ENCODE results near the gene MYZAP. TPM values are rescaled to one million over a fixed set of nuclear protein-coding genes. Genes with fewer than 3 reads are reported as not detected.

The MYZAP gene
- total and polyA plus RNA-seq, 2 of the 4 experiments (the other 2 are of a cell fraction): not detected

DNA sequence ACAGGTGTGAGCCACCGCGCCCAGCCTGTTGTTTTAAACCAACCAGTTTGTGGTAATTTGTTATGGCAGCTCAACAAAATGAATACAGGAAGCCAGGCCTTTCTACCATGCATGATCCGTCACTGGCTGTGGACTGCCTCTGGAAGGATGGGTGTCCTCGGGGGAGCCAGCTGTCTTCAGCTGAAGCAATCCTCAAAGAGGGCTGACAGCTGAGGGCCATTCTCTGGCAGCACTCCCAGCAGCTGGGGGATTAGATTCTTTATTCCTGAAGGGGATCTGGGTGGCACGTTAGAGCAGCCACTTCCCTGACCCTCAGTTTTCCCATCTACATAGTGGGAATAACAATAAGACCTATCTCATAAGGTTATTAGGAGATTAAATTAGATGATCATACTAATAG lies 139.2 kb downstream of the MYZAP start:
- no peak overlapping the region for H3K14ac ChIP-seq (replicated peaks; ENCODE audit: low read depth, low read length)
- no peak overlapping the region for H3K4ac ChIP-seq (ENCODE audit: low read depth, low read length)
- TF ChIP-seq MAFK (IDR thresholded peaks at IDR 0.05; ENCODE audit: low read depth, low read length) (no peak), RAD21 (IDR thresholded peaks at IDR 0.05; ENCODE audit: low read length) (no peak), POLR2A (IDR thresholded peaks at IDR 0.05; ENCODE audit: low read depth, low read length) (no peak), RCOR1 (IDR thresholded peaks at IDR 0.05; ENCODE audit: insufficient replicate concordance, low read length) (no peak), CEBPB (IDR thresholded peaks at IDR 0.05; ENCODE audit: low read depth, low read length) (no peak), MXI1 (IDR thresholded peaks at IDR 0.05; ENCODE audit: borderline replicate concordance, low read depth, low read length) (no peak), RFX5 (IDR thresholded peaks at IDR 0.05; ENCODE audit: low read depth, low read length) (no peak), BHLHE40 (IDR thresholded peaks at IDR 0.05; ENCODE audit: low read depth, low read length) (no peak), FOS (IDR thresholded peaks at IDR 0.05; ENCODE audit: low read depth, low read length) (no peak), NFE2L2 (IDR thresholded peaks at IDR 0.05; ENCODE audit: low read depth, low read length) (no peak), CHD1 (IDR thresholded peaks at IDR 0.05; ENCODE audit: low read depth, low read length) (no peak), MAZ (IDR thresholded peaks at IDR 0.05; ENCODE audit: borderline replicate concordance, low read depth, low read length) (no peak), SMC3 (IDR thresholded peaks at IDR 0.05; ENCODE audit: low read depth, low read length) (no peak)
- TF ChIP-seq, protein P1, sequence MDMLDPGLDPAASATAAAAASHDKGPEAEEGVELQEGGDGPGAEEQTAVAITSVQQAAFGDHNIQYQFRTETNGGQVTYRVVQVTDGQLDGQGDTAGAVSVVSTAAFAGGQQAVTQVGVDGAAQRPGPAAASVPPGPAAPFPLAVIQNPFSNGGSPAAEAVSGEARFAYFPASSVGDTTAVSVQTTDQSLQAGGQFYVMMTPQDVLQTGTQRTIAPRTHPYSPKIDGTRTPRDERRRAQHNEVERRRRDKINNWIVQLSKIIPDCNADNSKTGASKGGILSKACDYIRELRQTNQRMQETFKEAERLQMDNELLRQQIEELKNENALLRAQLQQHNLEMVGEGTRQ (IDR thresholded peaks at IDR 0.05; ENCODE audit: low read depth, low read length): no peak
- TF ChIP-seq, protein P2, sequence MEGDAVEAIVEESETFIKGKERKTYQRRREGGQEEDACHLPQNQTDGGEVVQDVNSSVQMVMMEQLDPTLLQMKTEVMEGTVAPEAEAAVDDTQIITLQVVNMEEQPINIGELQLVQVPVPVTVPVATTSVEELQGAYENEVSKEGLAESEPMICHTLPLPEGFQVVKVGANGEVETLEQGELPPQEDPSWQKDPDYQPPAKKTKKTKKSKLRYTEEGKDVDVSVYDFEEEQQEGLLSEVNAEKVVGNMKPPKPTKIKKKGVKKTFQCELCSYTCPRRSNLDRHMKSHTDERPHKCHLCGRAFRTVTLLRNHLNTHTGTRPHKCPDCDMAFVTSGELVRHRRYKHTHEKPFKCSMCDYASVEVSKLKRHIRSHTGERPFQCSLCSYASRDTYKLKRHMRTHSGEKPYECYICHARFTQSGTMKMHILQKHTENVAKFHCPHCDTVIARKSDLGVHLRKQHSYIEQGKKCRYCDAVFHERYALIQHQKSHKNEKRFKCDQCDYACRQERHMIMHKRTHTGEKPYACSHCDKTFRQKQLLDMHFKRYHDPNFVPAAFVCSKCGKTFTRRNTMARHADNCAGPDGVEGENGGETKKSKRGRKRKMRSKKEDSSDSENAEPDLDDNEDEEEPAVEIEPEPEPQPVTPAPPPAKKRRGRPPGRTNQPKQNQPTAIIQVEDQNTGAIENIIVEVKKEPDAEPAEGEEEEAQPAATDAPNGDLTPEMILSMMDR (conservative IDR thresholded peaks at IDR 0.05; ENCODE audit: low read depth, low read length): no peak
- TF ChIP-seq, protein P3, sequence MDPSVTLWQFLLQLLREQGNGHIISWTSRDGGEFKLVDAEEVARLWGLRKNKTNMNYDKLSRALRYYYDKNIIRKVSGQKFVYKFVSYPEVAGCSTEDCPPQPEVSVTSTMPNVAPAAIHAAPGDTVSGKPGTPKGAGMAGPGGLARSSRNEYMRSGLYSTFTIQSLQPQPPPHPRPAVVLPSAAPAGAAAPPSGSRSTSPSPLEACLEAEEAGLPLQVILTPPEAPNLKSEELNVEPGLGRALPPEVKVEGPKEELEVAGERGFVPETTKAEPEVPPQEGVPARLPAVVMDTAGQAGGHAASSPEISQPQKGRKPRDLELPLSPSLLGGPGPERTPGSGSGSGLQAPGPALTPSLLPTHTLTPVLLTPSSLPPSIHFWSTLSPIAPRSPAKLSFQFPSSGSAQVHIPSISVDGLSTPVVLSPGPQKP (IDR thresholded peaks at IDR 0.05; ENCODE audit: borderline replicate concordance, low read depth, low read length): no peak
- no peak overlapping the region for H2AFZ ChIP-seq (replicated peaks; ENCODE audit: low read length, poor library complexity)
- no peak overlapping the region for H3K56ac ChIP-seq (ENCODE audit: extremely low read depth, insufficient read depth, low read length)
- ChIA-PET CTCF (interaction anchor here (1.1 kb wide), 1 partner anchor 19 kb away, joined by 4 read pairs; no protein-coding TSS in a partner anchor), POLR2A (ENCODE audit: unreplicated experiment) (no interaction called here)
- in situ Hi-C loops (cut with MboI; ENCODE audit: low sequenced_read_pairs) (no loop called here), dilution Hi-C loops (cut with HindIII; ENCODE audit: low sequenced_read_pairs, unreplicated experiment) (no loop called here), intact Hi-C loops (cut with micrococcal nuclease) (loop anchor here (5.0 kb wide), 1 partner anchor 131 kb away; no protein-coding TSS in a partner anchor)
- ATAC-seq (ENCODE audit: low read depth) (no peak), DNase-seq (no peak)
- H4K20me1 ChIP-seq (ENCODE audit: insufficient read depth, low read length): no peaks in the 10 kb centered on the region
- H3K79me1 ChIP-seq (ENCODE audit: low read depth in 1 of 2, low read length in 2 of 2): no peaks in the 10 kb centered on the region
- no peak overlapping the region for H2BK20ac ChIP-seq (ENCODE audit: low read depth, low read length)
- no peaks in the 10 kb centered on the region for H3K36me3 ChIP-seq (ENCODE audit: control insufficient read depth, insufficient read depth, low read length)
- H3K18ac ChIP-seq (ENCODE audit: low read depth, low read length): no peak overlapping the region
- no peak overlapping the region for H4K91ac ChIP-seq (ENCODE audit: insufficient read depth, low read depth, low read length)
- H4K5ac ChIP-seq (ENCODE audit: low read depth, low read length): no peak overlapping the region
- H3K4me1 ChIP-seq (ENCODE audit: control insufficient read depth, insufficient read depth, low read length): no peaks in the 10 kb centered on the region
- no peak overlapping the region for H3K4me3 ChIP-seq (ENCODE audit: insufficient read depth, low read depth, low read length)
- H3K4me2 ChIP-seq (ENCODE audit: low read depth, low read length): no peak overlapping the region
- H2BK120ac ChIP-seq (ENCODE audit: low read depth, low read length): no peak overlapping the region
- H2BK15ac ChIP-seq (ENCODE audit: low read depth, low read length): no peak overlapping the region
- H2BK5ac ChIP-seq (ENCODE audit: low read depth, low read length, poor library complexity, severe bottlenecking): no peak overlapping the region
- H3K27me3 ChIP-seq (ENCODE audit: control insufficient read depth, insufficient read depth, low read length): no peaks in the 10 kb centered on the region
- no peak overlapping the region for H3K23ac ChIP-seq (ENCODE audit: low read depth, low read length)
- no peaks in the 10 kb centered on the region for H3K9me3 ChIP-seq (ENCODE audit: control insufficient read depth, insufficient read depth, low read length)
- H4K8ac ChIP-seq (ENCODE audit: low read depth in 2 of 2, low read length in 2 of 2): no peak overlapping the region
- BruUV-seq (replicated peaks): no TSS peak
- H2AK5ac ChIP-seq (ENCODE audit: low read depth, low read length): no peak overlapping the region
- H2AK9ac ChIP-seq (replicated peaks; ENCODE audit: low read depth, low read length, poor library complexity): no peak overlapping the region
- H3K9ac ChIP-seq (ENCODE audit: low read depth, low read length): no peak overlapping the region
- peaks cover 2% of the 10 kb centered on the region; the same call in 1 of the 2 replicates for H3K9me1 ChIP-seq (ENCODE audit: insufficient read depth, low read length)
- WGBS, 2 experiments (ENCODE audit: extremely low coverage in 2 of 2, insufficient read length in 1 of 2): no CpG with 5 or more reads among the region's 5 CpGs
- H3K27ac ChIP-seq (ENCODE audit: insufficient read depth, low read length): no peak overlapping the region
